NCI-H2107 treated with DMSO at 0.1 percent for 48 hours (cell line): ENCODE measurements around the gene MYH7.
"Not testable (repeated sequence)": the region's sequence is repeated elsewhere in the genome, so short reads cannot be mapped to it uniquely, and the experiment has no call there.

Experiments
- DNase-seq: peaks from one replicate; lab custom pipeline; 2025; ENCODE audit not compliant: unreplicated experiment; lab: John Stamatoyannopoulos, UW

MYH7 gene

GRCh38 chr14:23388996-23389395, 46.5 kb downstream of the MYH7 start:
- no peak for DNase-seq

DNA sequence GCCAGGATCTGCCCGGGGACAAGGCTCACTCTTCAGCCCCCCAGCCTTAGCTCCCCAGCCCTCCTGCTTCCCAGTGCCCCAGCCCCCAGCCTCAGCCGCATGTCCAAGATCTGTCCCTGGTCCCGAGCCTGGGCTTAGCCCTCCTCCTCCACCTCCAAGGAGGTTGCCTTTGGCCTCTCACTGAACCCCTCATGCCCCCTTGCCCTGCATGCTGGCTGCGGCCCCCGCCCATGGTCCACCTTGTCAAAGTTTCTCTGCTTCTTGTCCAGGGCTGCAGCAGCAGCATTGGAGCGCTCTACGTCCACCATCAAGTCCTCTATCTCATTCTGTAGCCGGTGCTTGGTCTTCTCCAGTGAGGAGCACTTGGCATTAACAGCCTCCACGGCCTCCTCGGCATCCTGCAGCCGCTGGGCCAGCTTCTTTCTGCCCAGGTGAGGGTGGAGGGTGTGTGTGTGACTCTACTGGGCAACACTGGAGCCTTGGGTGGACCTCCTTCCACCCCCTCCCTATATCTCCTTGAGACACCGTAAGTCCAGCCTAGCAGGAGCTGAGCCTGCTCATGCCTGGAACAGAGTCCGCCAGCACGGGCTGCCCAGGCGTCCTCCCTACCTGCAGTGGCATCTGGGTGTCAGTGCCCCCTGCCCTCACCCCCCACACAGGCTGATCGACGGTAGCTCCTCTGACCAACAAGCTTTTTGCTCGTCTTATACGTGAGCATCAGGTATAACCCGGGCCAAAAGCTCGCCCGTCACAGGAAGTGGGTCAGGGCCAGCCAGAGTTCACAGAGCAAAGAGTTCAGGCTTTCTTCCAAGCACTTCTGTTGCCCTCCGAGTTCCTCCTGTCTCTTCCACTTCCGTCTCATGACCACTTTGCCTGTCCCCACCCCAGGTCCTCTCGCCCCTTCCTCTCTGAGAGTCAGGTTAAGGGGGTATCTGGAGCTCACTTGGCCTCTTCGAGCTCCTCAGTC, 47.3 kb downstream of the MYH7 start:
- DNase-seq: no peak

- DNase-seq: no peak
These were observed 48.5 kb downstream of the MYH7 start for GRCh38 chr14:23386999-23387398.

- not testable (repeated sequence) for DNase-seq
These were observed 49.2 kb downstream of the MYH7 start for GRCh38 chr14:23386266-23386657.

DNA sequence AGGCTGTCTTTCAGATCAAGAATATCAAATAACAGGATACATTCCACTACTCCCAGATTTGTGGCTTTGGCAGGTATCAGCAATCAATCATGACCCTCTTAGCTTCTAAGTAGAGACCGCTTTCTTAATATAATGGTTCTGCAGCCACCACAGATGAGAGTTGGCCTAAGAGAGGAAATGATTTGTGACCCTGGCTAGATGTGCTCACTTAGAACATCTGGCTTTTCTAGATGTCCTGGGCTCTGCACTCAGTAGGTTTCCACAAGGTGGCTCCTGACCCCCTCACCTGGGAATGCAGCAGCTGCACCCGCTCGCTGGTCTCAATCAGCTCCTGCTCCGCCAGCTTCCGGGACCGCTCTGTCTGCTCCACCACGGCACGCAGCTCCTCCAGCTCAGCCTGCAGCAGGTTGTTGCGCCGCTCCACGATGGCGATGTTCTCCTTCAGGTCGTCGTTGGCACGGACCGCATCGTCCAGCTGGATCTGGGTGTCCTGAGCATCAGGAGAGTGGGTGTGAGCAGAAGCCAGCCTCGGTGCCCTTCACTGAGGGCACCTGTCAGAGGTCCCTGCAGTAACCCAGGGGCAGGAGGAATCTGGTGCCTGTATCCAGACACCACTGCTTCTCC, 49.7 kb downstream of the MYH7 start:
- no peak for DNase-seq

GRCh38 chr14:23385244-23385641, 50.2 kb downstream of the MYH7 start:
- no peak for DNase-seq

- no peak for DNase-seq
These were observed 50.9 kb downstream of the MYH7 start for GRCh38 chr14:23384364-23385080.

DNA sequence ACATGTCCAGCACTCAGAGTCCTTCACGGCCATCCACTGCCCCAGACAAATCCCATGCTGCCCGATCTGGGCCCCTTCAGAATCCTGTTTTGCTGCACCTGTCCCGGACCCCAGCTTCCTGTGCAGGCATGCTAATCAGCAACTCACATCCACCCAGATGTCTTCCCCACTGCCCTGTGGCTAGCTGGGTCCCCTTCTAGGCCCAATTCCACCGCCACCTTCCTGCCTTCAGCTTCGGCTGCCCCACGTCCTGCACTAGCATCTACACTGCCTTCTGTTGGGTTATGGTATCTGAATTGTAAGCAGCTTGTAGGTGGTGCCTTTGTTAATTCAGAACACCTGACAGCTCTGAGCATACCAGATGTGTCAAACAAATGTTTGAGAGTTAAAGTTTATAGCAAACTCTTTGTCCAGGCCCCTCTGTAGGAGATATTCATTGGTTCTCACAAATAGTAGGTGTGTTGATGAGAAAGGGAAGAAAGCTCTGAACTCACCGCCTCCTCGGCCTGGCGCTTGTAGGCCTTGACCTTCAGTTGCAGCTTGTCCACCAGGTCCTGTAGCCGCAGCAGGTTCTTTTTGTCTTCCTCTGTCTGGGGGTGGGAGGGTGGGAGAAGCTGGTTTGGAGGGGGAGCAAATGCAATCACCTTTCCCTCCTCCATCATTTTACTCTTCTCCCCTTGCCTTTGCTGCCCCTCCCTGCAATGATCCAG, 52.6 kb downstream of the MYH7 start:
- no peak for DNase-seq

DNA sequence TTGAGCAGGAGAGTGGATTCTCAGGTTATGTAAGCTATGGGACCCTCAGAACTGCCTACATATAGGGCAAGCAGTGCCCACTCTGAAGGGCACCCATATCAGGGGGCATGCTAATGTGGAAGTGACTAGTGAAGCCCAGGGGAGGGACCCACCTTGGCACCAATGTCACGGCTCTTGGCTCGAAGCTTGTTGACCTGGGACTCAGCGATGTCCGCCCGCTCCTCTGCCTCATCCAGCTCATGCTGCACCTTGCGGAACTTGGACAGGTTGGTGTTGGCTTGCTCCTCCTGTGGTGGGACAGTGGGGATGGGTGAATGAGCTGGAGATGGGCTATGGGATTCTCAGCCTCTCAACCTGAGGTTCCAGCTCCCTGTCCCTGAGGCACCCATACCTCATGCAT, 53.2 kb downstream of the MYH7 start:
- DNase-seq: no peak

DNA sequence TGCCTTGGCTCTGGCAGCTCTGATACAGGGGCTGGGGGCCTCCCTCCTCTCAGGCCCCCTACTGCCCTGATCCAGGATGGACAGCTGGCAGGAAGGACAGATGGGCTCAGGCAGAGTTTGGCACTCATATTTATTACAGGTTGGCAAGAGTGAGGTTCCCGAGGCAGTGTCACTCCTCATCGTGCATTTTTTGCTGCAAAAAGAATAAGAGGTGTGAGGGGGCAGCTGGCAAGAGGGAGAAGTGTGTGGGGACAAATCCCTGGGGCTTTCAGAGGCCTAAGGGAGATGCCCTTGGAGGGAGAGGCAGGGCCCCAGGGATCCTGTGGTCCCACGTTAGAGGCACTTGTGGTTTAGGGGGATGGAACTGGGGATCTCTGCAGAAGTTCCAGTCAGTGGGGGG, 53.6 kb downstream of the MYH7 start:
- DNase-seq: peak; percentile 66

DNA sequence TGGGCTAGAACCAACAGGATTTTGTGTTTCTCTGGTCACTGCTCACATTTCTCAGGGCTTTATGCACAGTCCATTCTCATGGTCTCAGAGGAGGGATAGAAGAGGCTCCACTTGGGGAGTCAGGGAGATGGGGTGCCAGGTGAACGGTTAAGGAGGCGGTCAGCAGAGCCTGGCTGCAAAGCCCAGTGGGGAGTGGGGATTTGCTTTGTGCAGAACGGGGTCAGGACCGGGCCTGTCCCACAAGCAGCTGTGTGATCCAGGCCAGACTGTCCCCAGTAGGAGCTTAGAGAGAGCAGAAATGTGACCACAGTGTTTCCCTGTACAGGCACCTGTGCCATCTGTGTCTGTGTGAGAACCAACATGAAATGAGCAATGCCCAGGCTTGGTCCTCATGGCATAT, 54.5 kb downstream of the MYH7 start:
- no peak for DNase-seq

DNA sequence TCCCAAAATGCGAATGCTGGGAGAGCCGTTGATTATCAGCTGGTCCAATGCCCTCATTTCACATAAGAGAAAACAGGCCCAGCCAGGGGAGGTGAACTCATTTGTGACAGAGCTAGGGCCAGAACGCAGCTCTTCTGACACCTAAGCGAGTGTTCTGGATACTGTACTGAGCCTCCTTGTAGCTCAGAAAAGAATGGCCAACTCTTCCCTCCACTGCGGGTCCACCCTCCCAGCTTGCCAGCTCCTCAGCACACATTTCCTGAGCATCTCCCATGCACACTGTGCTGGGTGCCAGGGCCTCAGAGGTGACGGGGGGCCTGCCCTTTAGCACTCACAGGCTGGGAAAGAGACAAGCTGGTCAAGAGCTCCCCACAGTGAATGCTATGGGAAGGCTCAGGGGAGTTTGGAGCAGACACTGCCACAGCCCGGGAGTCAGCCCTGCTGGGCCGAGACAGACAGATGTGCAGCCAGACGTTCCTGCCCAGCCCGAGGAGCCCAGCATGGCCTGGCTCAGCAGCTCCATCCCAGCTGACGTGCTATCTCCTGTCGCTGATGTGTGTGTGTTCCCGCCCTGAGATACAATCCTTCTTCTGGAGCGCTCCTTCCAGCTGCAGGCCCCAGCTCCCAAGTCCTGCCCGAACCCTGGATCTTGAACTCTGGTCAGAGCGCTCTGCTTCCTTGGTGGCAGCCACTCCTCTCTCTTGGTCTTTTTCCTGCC, 55.1 kb downstream of the MYH7 start:
- DNase-seq: no peak

DNA sequence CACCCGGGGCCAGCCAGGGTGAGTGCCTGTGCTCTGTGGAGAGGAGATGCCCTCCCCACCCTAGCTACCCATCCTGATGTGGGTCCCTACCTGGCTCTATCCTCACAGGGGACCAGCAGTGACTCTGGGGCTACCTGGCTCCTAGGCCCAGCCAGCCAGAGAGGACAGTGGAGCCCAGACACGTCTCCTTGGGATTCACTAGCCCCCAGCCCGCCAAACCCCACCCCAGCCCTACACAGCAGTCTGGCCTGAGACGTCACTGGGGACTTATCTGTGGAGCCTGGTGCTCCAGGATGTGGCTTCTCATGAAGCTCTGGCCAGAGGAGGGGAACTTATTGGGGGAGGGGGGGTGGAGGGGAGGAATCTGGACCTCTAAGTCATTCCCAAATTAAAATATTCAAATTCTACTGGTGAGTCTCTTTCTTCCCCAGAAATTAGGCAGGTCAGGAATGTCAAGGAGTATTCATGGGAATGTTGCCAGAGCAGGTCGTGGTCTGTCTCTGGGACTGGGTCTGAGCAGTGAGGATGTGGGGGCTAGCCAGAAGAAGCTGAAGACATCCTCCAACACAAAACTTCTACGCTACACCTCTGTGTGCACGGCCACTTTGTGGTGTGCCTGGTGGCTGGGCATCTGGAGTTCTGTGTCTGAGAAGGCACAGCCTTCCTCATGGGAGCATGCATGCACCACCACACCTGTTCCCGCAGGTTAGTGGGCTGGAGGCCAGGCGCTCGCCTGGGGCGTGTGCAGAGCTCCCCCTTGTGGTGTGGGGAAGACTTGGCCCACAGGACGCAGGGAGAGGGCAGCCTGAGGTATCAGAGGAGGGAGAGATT, 55.9 kb downstream of the MYH7 start:
- peak; percentile 86 for DNase-seq

- DNase-seq: no peak
These were observed 56.7 kb downstream of the MYH7 start for GRCh38 chr14:23378612-23379220.

- DNase-seq: no peak
These were observed 57.6 kb downstream of the MYH7 start for GRCh38 chr14:23377573-23378563.

- DNase-seq: no peak
These were observed 58.3 kb downstream of the MYH7 start for GRCh38 chr14:23377198-23377550.

GRCh38 chr14:23376482-23377197, 58.8 kb downstream of the MYH7 start, which contains the start of gene CMTM5:
Gene CMTM5, plus strand, starts transcription at chr14:23377046. Its CDS starts 206 bp downstream, at chr14:23377252.
- no peak for DNase-seq
